GM12878 (cell line): ENCODE measurements around the gene CACNA2D3.

Experiments used
- ATF3 ChIP-seq: IDR thresholded peaks from 2 replicates; pipeline ENCODE4 v1.6.1; 2011; ENCODE audit warnings: low read depth, mild to moderate bottlenecking, low read length, moderate library complexity, borderline replicate concordance; ENCODE audit errors: extremely low read depth
- CTCF ChIP-seq, 3 experiments: IDR thresholded peaks in 2 of 3; conservative IDR thresholded peaks in 1 of 3; 2 replicates each; pipeline ENCODE4 v1.5.1; 2011; ENCODE audit warnings: low read depth in 3 of 3, low read length in 3 of 3, mild to moderate bottlenecking in 3 of 3, control low read depth in 2 of 3, moderate library complexity in 2 of 3, inconsistent platforms in 1 of 3, mixed read lengths in 1 of 3; ENCODE audit not compliant: control insufficient read depth in 2 of 3, insufficient read depth in 1 of 3; ENCODE audit errors: extremely low read depth in 1 of 3
- GABPA ChIP-seq: IDR thresholded peaks from 2 replicates; pipeline ENCODE4 v1.6.1; 2014; ENCODE audit warnings: antibody characterized with exemption, low read depth, mild to moderate bottlenecking, inconsistent platforms
- POLR2AphosphoS2 ChIP-seq: IDR thresholded peaks from 2 replicates; pipeline ENCODE4 v1.6.1; 2011; ENCODE audit warnings: low read depth, mild to moderate bottlenecking, low read length, improper control_type of control experiment, moderate library complexity
- REST ChIP-seq: IDR thresholded peaks from 2 replicates; pipeline ENCODE4 v1.6.1; 2012; ENCODE audit warnings: mild to moderate bottlenecking, low read depth, low read length
- RUNX3 ChIP-seq: IDR thresholded peaks from 2 replicates; pipeline ENCODE4 v1.6.1; 2012; ENCODE audit warnings: low read length, inconsistent platforms
- SMC3 ChIP-seq: IDR thresholded peaks from 2 replicates; pipeline ENCODE4 v1.6.1; 2011; ENCODE audit warnings: low read length, improper control_type of control experiment, borderline replicate concordance
- TCF3 ChIP-seq: IDR thresholded peaks from 2 replicates; pipeline ENCODE4 v1.6.1; 2012; ENCODE audit warnings: low read depth, mild to moderate bottlenecking, low read length, borderline replicate concordance; ENCODE audit not compliant: insufficient read depth
- USF2 ChIP-seq: IDR thresholded peaks from 2 replicates; pipeline ENCODE4 v1.6.1; 2011; ENCODE audit warnings: low read depth, low read length, improper control_type of control experiment, borderline replicate concordance

GRCh38 chr3:54928046-54928770, 805.9 kb downstream of the CACNA2D3 start, which contains the start of gene LRTM1:
- TF ChIP-seq TCF3 (no peak), CTCF (IDR thresholded peaks at IDR 0.05 in 2 of 3, conservative IDR thresholded peaks at IDR 0.05 in 1 of 3; ENCODE audit: control insufficient read depth in 2 of 3, extremely low read depth in 1 of 3, insufficient read depth in 1 of 3, low read depth in 3 of 3, low read length in 3 of 3) (no peak), REST (no peak), RUNX3 (no peak), USF2 (no peak), POLR2AphosphoS2 (no peak), GABPA (no peak), ATF3 (no peak), SMC3 (no peak)
